SK-N-MC (cell line): ENCODE measurements around the gene SLC15A2.

Experiments used
- EZH2 ChIP-seq: fragments of 200-600 bp; sonication (generic); IDR thresholded peaks from one replicate; pipeline ENCODE4 v1.6.1; 2017; ENCODE audit warnings: antibody characterized with exemption
- FOXP2 ChIP-seq: optimal IDR thresholded peaks from 2 replicates; pipeline ENCODE3; 2011; ENCODE audit warnings: mild to moderate bottlenecking, moderate library complexity; ENCODE audit not compliant: insufficient read depth; ENCODE audit errors: extremely low read length, control extremely low read depth
- POLR2AphosphoS5 ChIP-seq: IDR thresholded peaks from 2 replicates; pipeline ENCODE4 v1.6.1; 2012; ENCODE audit warnings: mild to moderate bottlenecking, low read depth, low read length, borderline replicate concordance

GRCh38 chr3:121941592-121941991, 47.4 kb downstream of the SLC15A2 start:
- TF ChIP-seq EZH2 = no peak
- TF ChIP-seq POLR2AphosphoS5 = no peak
- no peak for TF ChIP-seq FOXP2
